ENCODE results near the gene ASTN2.

- TF ChIP-seq POLR2A (IDR thresholded peaks at IDR 0.05; ENCODE audit: low read length) (no peak), GATA1 (IDR thresholded peaks at IDR 0.05; ENCODE audit: low read depth, low read length) (no peak)
These were observed 1.3 kb downstream of the ASTN2 start for GRCh38 chr9:117413346-117414219.

All from erythroblast (primary cell).